Heart left ventricle (tissue), 13 donors: Measurements from ENCODE around the gene ZNF521.

ENCODE experiments used
- POLR2A ChIP-seq, 2 donors: fragments of 450-650 bp; IDR thresholded peaks; one replicate each; pipeline ENCODE4 v1.6.1; 2017; ENCODE audit warnings: antibody characterized with exemption in 2 of 2, mild to moderate bottlenecking in 2 of 2, moderate library complexity in 2 of 2
- TF ChIP-seq, protein P1 (sequence below), 12 donors: fragments of 200-600 bp; sonication (generic) in 4 of 12; IDR thresholded peaks; one replicate each; pipeline versions ENCODE4 v1.5.0 to v1.8.0; 2018 to 2022; ENCODE audit warnings: antibody characterized with exemption in 12 of 12, mild to moderate bottlenecking in 5 of 12
- donor health status: ischemic (EF 13 %, LVEDD 7.1; RV severe dilation, severe dysfunction).
- donor health status: DM: no; HTN: yes; CAD: no.
- donor health status: DM: no; HTN: no; CAD: no.
- donor health status: ischemic (EF 25% LVEDD 6.9; RV normal size, moderate dysfunction).
- donor health status: ischemic (EF 25% LVEDD 5.7; RV mildly dilated, moderate dysfunction).
- donor health status: ischemic (EF 35%, LVEDD 5.7; RV mildly dilated, moderate dysfunction).
- donor health status: nonischemic (EF 11% LVEDD 7.7; RV severe dilation, severe dysfunction).
- donor health status: DM: yes; HTN: yes; CAD: no.
- donor health status: PGD.
- donor health status: ischemic (EF 29% LVEDD 5.4; RV normal size, mild dysfunction).
- donor health status: nonischemic (EF 23%, LVEDD 6.1; RV moderate dilation, normal function).

DNA sequence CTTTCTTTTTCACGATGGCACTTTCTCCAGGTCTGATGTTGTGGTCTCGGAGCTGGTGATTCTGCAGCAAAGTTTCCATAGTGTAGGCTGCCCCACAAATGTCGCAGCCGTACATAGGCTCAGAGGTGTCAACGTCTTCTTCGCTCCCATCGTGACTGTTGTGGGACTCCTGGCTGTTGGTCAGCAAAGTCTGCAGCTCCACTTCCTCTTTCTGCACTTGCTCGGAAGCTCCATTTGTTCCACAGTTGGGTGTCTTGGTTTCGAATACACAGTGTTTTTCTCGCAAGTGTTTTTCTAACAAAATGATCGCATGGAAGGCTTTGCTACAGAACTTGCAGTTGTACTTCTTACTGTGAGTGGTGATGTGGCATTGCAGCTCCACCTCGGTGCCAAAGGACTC is 126.8 kb downstream of the ZNF521 start:
- TF ChIP-seq, protein P1, sequence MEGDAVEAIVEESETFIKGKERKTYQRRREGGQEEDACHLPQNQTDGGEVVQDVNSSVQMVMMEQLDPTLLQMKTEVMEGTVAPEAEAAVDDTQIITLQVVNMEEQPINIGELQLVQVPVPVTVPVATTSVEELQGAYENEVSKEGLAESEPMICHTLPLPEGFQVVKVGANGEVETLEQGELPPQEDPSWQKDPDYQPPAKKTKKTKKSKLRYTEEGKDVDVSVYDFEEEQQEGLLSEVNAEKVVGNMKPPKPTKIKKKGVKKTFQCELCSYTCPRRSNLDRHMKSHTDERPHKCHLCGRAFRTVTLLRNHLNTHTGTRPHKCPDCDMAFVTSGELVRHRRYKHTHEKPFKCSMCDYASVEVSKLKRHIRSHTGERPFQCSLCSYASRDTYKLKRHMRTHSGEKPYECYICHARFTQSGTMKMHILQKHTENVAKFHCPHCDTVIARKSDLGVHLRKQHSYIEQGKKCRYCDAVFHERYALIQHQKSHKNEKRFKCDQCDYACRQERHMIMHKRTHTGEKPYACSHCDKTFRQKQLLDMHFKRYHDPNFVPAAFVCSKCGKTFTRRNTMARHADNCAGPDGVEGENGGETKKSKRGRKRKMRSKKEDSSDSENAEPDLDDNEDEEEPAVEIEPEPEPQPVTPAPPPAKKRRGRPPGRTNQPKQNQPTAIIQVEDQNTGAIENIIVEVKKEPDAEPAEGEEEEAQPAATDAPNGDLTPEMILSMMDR (IDR thresholded peaks at IDR 0.05), result no peak
- TF ChIP-seq POLR2A (IDR thresholded peaks at IDR 0.05), result no peak
